DND-41 (cell line): ENCODE data around the gene MIA3.

ENCODE experiments used
- ATAC-seq: fragments of 200-7000 bp; cut with Tn5 transposase; 3 replicates; pipeline ENCODE4 v1.9.1; 2021; ENCODE audit warnings: low read depth; ENCODE audit not compliant: insufficient read depth
- DNase-seq: peaks from one replicate; pipeline ENCODE4 v3.0.0-alpha.2; 2020
- H2AFZ ChIP-seq: 2 replicates; pipeline ENCODE4 v1.6.0; 2012; ENCODE audit warnings: low read depth, low read length
- H3K27ac ChIP-seq: 2 replicates; pipeline ENCODE4 v1.5.1; 2012; ENCODE audit warnings: low read length, inconsistent platforms
- H3K27me3 ChIP-seq: fragments of 200-600 bp; sonication (generic); 2 replicates; pipeline ENCODE4 v1.6.0; 2012; ENCODE audit warnings: low read length, mild to moderate bottlenecking, inconsistent platforms; ENCODE audit not compliant: insufficient read depth, poor library complexity
- H3K36me3 ChIP-seq: 2 replicates; pipeline ENCODE4 v1.5.1; 2012; ENCODE audit warnings: low read length, inconsistent platforms; ENCODE audit not compliant: insufficient read depth
- H3K4me1 ChIP-seq: 2 replicates; pipeline ENCODE4 v1.5.1; 2012; ENCODE audit warnings: mild to moderate bottlenecking, low read length; ENCODE audit not compliant: insufficient read depth
- H3K4me2 ChIP-seq: 2 replicates; pipeline ENCODE4 v1.6.0; 2012; ENCODE audit warnings: mild to moderate bottlenecking, moderate library complexity, low read length, inconsistent platforms; ENCODE audit not compliant: insufficient read depth
- H3K4me3 ChIP-seq, 2 experiments: fragments of 200-600 bp in 1 of 2; shearing (Covaris generic) in 1 of 2; 2 replicates each; pipeline ENCODE4 v1.5.1; 2012 to 2016; ENCODE audit warnings: inconsistent platforms in 2 of 2, low read length in 2 of 2, mild to moderate bottlenecking in 2 of 2, low read depth in 1 of 2, moderate library complexity in 1 of 2
- H3K79me2 ChIP-seq: 2 replicates; pipeline ENCODE4 v1.6.0; 2012; ENCODE audit warnings: low read length, inconsistent platforms; ENCODE audit not compliant: insufficient read depth
- H3K9ac ChIP-seq: 2 replicates; pipeline ENCODE4 v1.6.0; 2012; ENCODE audit warnings: low read depth, mild to moderate bottlenecking, inconsistent platforms, low read length, moderate library complexity
- H3K9me3 ChIP-seq: 2 replicates; pipeline ENCODE4 v1.5.1; 2012; ENCODE audit warnings: low read length, moderate library complexity, mild to moderate bottlenecking, inconsistent platforms; ENCODE audit not compliant: insufficient read depth, severe bottlenecking
- H4K20me1 ChIP-seq: 2 replicates; pipeline ENCODE4 v1.6.0; 2012; ENCODE audit warnings: low read length; ENCODE audit not compliant: insufficient read depth
- CTCF ChIP-seq: IDR thresholded peaks from 2 replicates; pipeline ENCODE4 v1.5.1; 2012; ENCODE audit warnings: borderline replicate concordance, low read length, moderate library complexity, mild to moderate bottlenecking; ENCODE audit not compliant: poor library complexity, severe bottlenecking; ENCODE audit errors: extremely low read depth
- EZH2 ChIP-seq: IDR thresholded peaks from 3 replicates; pipeline ENCODE4 v1.6.1; 2012; ENCODE audit warnings: borderline replicate concordance, low read depth, mild to moderate bottlenecking, moderate library complexity, low read length, inconsistent platforms; ENCODE audit not compliant: severe bottlenecking

Gene MIA3

GRCh38 chr1:222623458-222623857 lies 5.6 kb downstream of the MIA3 start:
- no peak overlapping the region for H2AFZ ChIP-seq
- H3K4me2 ChIP-seq: no peak overlapping the region
- no peak overlapping the region for H3K4me3 ChIP-seq
- no peak overlapping the region for H3K27ac ChIP-seq
- peaks cover 59% of the 10 kb centered on the region for H3K36me3 ChIP-seq
- H3K4me1 ChIP-seq: peaks cover 21% of the 10 kb centered on the region
- DNase-seq (no peak), ATAC-seq (no peak)
- H3K9ac ChIP-seq: no peak overlapping the region
- H3K27me3 ChIP-seq: no peaks in the 10 kb centered on the region
- no peak for TF ChIP-seq EZH2
- TF ChIP-seq CTCF: no peak
- H4K20me1 ChIP-seq: peaks cover 10% of the 10 kb centered on the region; the same call in 1 of the 2 replicates
- H3K79me2 ChIP-seq: peaks cover 20% of the 10 kb centered on the region
- no peaks in the 10 kb centered on the region for H3K9me3 ChIP-seq

- Histone ChIP-seq H4K20me1 (peaks cover 4% of the 10 kb centered on the region; the same call in 1 of the 2 replicates), H3K9me3 (no peaks in the 10 kb centered on the region), H3K79me2 (peaks cover 12% of the 10 kb centered on the region), H3K27me3 (no peaks in the 10 kb centered on the region), H3K4me2 (no peak overlapping the region), H3K36me3 (peaks cover 66% of the 10 kb centered on the region), H2AFZ (no peak overlapping the region), H3K27ac (no peak overlapping the region), H3K9ac (no peak overlapping the region), H3K4me1 (peaks cover 14% of the 10 kb centered on the region), H3K4me3 (no peak overlapping the region)
- DNase-seq (no peak), ATAC-seq (no peak)
- no peak for TF ChIP-seq EZH2
Measured at GRCh38 chr1:222624214-222624613, 6.3 kb downstream of the MIA3 start.

- DNase-seq (no peak), ATAC-seq (no peak)
- Histone ChIP-seq H3K9me3 (no peaks in the 10 kb centered on the region), H3K4me3 (no peak overlapping the region), H3K27me3 (no peaks in the 10 kb centered on the region), H4K20me1 (no peaks in the 10 kb centered on the region), H3K9ac (no peak overlapping the region), H2AFZ (no peak overlapping the region), H3K27ac (no peak overlapping the region), H3K4me1 (no peaks in the 10 kb centered on the region), H3K79me2 (no peaks in the 10 kb centered on the region), H3K4me2 (no peak overlapping the region), H3K36me3 (peaks cover 86% of the 10 kb centered on the region)
- TF ChIP-seq EZH2: no peak
- no peak for TF ChIP-seq CTCF
Measured at GRCh38 chr1:222627232-222627631, 9.3 kb downstream of the MIA3 start.

GRCh38 chr1:222629921-222630535 lies 12.1 kb downstream of the MIA3 start:
- H3K9me3 ChIP-seq: no peaks in the 10 kb centered on the region
- ATAC-seq: no peak
- H3K4me1 ChIP-seq: no peaks in the 10 kb centered on the region
- DNase-seq: no peak
- H3K27ac ChIP-seq: no peak overlapping the region
- no peaks in the 10 kb centered on the region for H3K27me3 ChIP-seq
- no peaks in the 10 kb centered on the region for H4K20me1 ChIP-seq
- no peak overlapping the region for H3K9ac ChIP-seq
- no peak overlapping the region for H3K4me2 ChIP-seq
- peaks cover 85% of the 10 kb centered on the region for H3K36me3 ChIP-seq
- H3K79me2 ChIP-seq: no peaks in the 10 kb centered on the region
- H3K4me3 ChIP-seq: no peak overlapping the region
- H2AFZ ChIP-seq: no peak overlapping the region
- TF ChIP-seq CTCF (no peak), EZH2 (no peak)
